Stimulated activated CD4-positive, alpha-beta T cell treated with anti-CD3 and anti-CD28 coated beads, Interleukin-1b, Interleukin-23, amount 100 ng/mL, for 1 hour (primary cell): ENCODE results near the gene CYP4B1.

Experiments used
- DNase-seq, 2 donors: peaks; one replicate each; pipeline ENCODE4 v3.0.0-alpha.2; 2020; ENCODE audit warnings: low read depth in 2 of 2

Gene CYP4B1

GRCh38 chr1:46793126-46793525, 5.7 kb upstream of the CYP4B1 start:
- no peak for DNase-seq

DNA sequence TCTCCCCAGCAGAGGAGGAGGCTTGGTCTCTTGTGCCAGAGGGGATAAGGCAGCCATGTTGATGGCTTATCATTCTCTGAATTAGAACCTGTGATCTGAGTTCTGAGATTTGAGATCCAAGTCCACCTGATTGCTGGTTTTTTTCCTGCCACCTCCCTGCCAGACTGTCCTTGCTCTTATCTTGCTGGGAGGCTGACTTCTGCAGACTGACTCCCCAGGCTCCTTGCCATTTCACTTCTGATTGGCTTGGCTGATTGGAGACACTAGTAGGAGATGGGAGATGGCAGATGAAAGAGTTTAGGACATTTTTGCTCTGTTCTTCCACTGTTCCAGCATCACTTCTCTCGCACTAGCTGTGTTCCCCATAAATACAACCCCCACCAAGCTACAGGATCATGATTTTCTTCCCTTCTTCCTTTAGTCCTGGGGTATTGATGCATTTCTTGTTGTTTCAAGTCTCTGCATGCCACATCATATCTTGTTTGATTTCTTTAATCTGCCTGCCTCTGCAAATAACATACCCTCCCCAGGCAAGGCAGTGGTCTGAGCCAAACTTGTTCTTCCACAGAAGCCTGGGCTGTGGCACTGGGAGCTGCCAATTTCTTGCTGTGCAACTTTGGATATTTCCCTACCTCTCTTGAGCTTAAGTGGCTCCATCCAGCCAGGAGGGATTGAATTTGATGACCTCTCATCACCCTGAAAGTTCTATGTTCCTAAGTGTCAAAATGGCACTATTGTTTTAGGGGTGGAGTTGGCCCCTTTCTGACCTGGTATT, 963 bp upstream of the CYP4B1 start:
- no peak for DNase-seq

DNA sequence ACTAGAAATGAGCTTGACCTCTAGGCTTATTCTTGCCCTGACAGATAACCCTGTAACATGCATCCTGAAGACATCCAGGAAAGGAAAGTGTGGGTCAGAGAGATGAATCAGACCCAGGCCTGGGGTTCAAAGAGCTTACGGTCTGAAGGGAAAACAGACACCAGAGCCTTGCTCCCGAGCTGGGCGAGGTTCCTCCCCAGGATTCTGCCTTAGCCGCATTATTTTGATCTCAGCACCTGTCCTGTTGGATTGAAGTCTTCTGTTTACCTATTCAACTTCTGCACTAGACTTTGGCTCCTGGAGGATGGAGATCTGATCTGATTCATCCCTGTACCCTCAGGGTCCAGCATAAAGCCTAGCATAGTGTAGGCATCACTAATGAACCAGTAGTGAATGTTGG, 1.9 kb downstream of the CYP4B1 start:
- no peak for DNase-seq

- no peak for DNase-seq
These were observed 2.6 kb downstream of the CYP4B1 start for GRCh38 chr1:46801323-46802055.

GRCh38 chr1:46802081-46802480, 3.2 kb downstream of the CYP4B1 start:
- no peak for DNase-seq

- DNase-seq, result no peak
These were observed 4.2 kb downstream of the CYP4B1 start for GRCh38 chr1:46802901-46803574.

DNA sequence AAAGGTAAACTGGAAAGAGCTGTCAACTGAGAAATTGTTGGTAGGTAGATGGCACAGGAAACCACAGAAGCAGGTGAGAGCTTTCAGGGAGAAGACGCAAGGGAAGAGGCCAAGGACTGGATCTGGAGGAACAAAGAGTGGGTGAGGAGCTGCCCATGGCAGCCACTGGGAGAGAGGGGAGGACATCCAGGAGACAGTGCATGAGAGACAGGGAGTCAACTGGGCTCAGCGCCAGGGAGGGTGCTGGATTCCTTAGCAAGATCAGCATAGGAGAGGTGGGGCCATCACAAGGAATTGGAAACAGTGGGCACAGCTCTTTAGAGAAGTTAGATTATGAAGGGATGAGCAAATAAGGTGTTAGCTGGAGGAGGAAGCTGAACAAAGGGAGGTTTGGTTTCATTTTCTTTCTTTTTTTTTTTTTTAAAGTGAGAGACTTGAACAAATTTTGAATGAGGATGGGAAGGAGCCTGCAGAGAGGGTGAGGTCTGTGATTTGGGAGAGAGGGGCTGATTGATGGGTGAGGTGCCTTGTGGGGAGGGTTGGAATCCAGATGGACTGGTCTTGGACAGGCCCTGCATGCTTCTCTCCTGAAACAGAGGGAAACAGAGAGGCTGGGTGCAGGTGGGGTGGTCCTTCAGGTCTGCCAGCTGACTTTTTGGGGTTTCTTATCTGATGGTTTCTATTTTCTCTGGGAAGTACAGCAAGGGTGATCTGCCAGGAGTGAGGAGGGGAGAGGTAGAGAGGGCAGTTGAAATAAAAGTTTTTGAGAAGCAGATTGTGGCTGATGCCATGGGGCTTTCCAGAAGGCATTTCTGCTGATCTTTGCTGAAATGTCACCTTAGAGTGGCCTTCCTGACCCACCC, 5.4 kb downstream of the CYP4B1 start:
- no peak for DNase-seq

DNA sequence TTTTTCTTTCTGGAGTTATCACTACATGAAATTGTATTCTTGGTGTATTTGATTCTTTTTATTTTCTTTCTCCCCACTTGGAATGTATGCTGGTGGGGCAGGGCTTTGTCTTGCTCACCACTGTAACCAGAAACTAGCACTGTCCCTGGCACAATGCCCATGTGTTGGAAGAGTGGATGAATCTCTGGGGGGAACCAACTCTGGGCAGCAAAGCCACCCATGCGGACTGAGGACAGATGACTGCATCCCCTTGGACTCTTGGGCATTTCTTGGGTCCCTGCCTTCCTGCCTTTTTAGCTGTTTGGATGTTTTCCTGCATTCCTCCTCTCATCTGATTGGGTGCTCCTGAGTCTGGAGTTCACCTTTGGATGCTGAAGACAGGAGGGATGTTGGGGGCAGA, 6.1 kb downstream of the CYP4B1 start:
- no peak for DNase-seq

- no peak for DNase-seq
These were observed 6.9 kb downstream of the CYP4B1 start for GRCh38 chr1:46805755-46806154.

DNA sequence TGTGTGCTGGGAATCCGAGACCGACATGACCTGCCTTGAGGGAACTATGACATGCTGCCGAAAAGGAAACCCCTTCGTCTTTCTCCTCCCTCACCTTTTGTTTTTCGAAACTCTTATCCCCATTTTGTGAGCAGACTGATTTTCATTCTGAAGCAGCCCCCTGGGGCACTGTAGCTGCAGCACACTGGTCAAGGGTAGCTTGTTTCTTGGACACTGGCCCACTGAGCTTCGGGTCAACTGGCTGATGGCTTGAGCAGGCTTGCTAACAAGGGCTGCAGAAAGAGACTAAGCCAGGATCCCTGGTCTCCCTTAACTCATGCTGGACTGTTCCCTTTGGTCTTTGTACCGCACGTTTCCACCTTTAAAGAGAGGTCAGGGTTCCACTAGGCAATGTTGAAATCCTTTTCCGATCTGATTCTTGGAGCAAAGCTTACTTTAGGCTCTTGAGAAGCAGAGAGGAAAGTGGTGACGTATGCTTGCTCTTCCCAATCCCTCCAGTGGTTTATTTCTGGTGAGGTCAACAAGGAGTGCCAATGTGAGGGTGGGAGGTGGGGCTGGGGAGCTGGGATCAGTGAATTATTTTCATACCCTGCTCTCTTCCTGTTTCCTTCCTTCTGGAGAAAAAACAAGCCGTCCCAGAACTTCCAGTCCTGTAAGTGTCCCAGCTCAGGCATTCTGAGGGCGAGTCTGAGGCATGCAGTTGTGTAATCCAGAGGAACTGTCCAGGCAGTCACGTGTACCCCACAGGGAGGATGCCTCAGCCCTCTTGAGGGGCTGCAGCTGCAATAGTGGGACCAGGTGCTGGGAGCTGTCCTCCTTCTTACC, 7.6 kb downstream of the CYP4B1 start:
- no peak for DNase-seq

GRCh38 chr1:46807046-46807972, 8.5 kb downstream of the CYP4B1 start:
- DNase-seq, result no peak

DNA sequence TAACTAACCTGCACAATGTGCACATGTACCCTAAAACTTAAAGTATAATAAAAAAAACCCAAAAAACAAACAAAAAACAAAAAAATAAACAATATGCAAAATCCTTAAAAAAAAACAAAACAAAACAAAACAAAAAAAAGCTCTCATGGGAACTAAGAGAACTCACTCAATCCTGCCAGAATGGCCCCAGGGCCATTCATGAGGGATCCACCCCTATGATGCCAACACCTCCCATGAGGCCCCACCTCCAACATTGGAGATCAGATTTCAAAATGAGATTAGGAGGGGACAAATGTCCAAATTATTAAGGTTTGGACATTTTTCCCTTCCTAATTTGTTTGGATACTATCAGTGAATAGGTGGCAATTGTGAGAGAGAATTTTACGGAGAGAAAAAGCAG, 10.2 kb downstream of the CYP4B1 start:
- no peak for DNase-seq

GRCh38 chr1:46809904-46810303, 11.1 kb downstream of the CYP4B1 start:
- DNase-seq, result no peak

DNA sequence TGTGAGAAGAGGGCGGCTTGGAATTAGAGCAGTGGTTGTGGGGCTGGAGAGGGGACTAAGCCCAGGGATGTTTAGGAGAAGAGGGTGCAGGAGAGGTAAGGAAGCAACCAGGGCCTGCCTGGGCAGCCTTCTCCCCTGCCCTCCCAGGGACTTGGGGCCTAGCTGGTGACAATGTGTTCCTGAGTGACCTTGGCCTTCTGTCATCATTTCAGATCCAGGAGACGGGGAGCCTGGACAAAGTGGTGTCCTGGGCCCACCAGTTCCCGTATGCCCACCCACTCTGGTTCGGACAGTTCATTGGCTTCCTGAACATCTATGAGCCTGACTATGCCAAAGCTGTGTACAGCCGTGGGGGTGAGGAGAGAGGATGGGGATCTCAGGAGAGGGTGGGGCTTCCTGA, 11.8 kb downstream of the CYP4B1 start:
- no peak for DNase-seq

GRCh38 chr1:46811053-46811452, 12.2 kb downstream of the CYP4B1 start:
- no peak for DNase-seq

- DNase-seq, result no peak
These were observed 13.5 kb downstream of the CYP4B1 start for GRCh38 chr1:46812065-46812963.

GRCh38 chr1:46812996-46813857, 14.4 kb downstream of the CYP4B1 start:
- DNase-seq, result no peak

DNA sequence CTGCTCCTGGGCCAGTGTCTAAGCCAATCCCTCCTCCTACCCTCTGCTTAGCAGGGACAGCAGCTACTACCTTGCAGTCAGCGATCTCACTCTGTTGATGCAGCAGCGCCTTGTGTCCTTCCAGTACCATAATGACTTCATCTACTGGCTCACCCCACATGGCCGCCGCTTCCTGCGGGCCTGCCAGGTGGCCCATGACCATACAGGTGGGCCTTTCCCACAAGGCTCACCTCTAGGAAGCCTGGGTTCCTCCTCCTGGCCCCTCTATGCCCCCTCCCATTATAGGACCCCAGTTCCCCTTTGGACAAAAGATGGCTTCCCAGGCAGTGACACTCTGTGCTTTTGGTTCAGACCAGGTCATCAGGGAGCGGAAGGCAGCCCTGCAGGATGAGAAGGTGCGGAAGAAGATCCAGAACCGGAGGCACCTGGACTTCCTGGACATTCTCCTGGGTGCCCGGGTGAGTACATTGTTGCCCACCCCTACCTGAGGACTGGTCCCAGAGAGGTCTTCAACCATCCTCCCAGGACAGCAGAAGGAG, 15.1 kb downstream of the CYP4B1 start:
- no peak for DNase-seq
